T-cell (primary cell): Measurements from ENCODE around the gene RAB11FIP4. TPM values are rescaled to one million over a fixed set of nuclear protein-coding genes. Genes with fewer than 3 reads are reported as not detected.
A peak's percentile ranks its signal among the peaks of the same experiment; 100 is the strongest.

ENCODE experiments used
- ATAC-seq, 4 experiments: fragments of 200-7000 bp in 3 of 4; fragments of 150-1000 bp in 1 of 4; cut with Tn5 transposase; replicated peaks in 1 of 4; 1 replicate in 3 of 4; 2 replicates in 1 of 4; pipeline ENCODE4 v1.10.0; 2021; ENCODE audit warnings: moderate library complexity in 3 of 4, mild to moderate bottlenecking in 2 of 4, moderate number of reproducible peaks in 1 of 4
- CTCF ChIA-PET, 2 donors: fragments of 300-600 bp; sonication (Branson Sonifier 250); formaldehyde crosslinking; loops; one replicate each; lab custom pipeline; 2022; ENCODE audit warnings: antibody characterized with exemption in 2 of 2; lab: Charles Lee
- POLR2A ChIA-PET, 2 donors: fragments of 300-600 bp; sonication (Branson Sonifier 250); formaldehyde crosslinking; loops; one replicate each; lab custom pipeline; 2022; ENCODE audit warnings: antibody characterized with exemption in 2 of 2; lab: Charles Lee
- DNase-seq, 35 experiments: peaks; one replicate each; pipeline versions ENCODE4 v3.0.0 to v3.0.0-alpha.2; 2013 to 2023
- H3K27ac ChIP-seq: one replicate; pipeline ENCODE4 v1.5.1; 2013; ENCODE audit warnings: low read length
- H3K27me3 ChIP-seq, 2 experiments: replicated peaks in 1 of 2; 1 replicate in 1 of 2; 2 replicates in 1 of 2; pipeline versions ENCODE4 v1.6.1 to v1.7.0; 2013; ENCODE audit warnings: low read length in 1 of 2, mixed read lengths in 1 of 2; ENCODE audit not compliant: control insufficient read depth in 2 of 2, insufficient read depth in 2 of 2; ENCODE audit errors: extremely low read depth in 1 of 2
- H3K36me3 ChIP-seq, 2 donors: 1 replicate in 1 of 2; 2 replicates in 1 of 2; pipeline versions ENCODE4 v1.6.1 to v1.7.0; 2013; ENCODE audit warnings: low read length in 1 of 2; ENCODE audit not compliant: control insufficient read depth in 2 of 2, insufficient read depth in 1 of 2; ENCODE audit errors: extremely low read depth in 1 of 2
- H3K4me1 ChIP-seq, 2 experiments: 1 replicate in 1 of 2; 2 replicates in 1 of 2; pipeline versions ENCODE4 v1.6.1 to v1.7.0; 2013; ENCODE audit warnings: low read length in 2 of 2, mixed read lengths in 1 of 2; ENCODE audit not compliant: insufficient read depth in 2 of 2, control insufficient read depth in 1 of 2; ENCODE audit errors: extremely low read depth in 1 of 2
- H3K4me3 ChIP-seq, 2 donors: 1 replicate in 1 of 2; 2 replicates in 1 of 2; pipeline versions ENCODE4 v1.5.1 to v1.7.0; 2013; ENCODE audit warnings: mild to moderate bottlenecking in 2 of 2, low read length in 1 of 2, moderate library complexity in 1 of 2; ENCODE audit not compliant: control insufficient read depth in 1 of 2; ENCODE audit errors: extremely low read depth in 1 of 2
- H3K9me3 ChIP-seq: 2 replicates; pipeline ENCODE4 v1.7.0; 2013
- H3K27ac Mint-ChIP-seq, 2 donors: one replicate each; pipeline ENCODE4 v1.8.0; 2020 to 2021; ENCODE audit warnings: mild to moderate bottlenecking in 2 of 2, mixed read lengths in 2 of 2
- H3K27me3 Mint-ChIP-seq, 2 donors: one replicate each; pipeline ENCODE4 v1.8.0; 2021 to 2022; ENCODE audit warnings: mixed read lengths in 2 of 2
- H3K36me3 Mint-ChIP-seq: one replicate; pipeline ENCODE4 v1.8.0; 2021; ENCODE audit warnings: mixed read lengths
- H3K4me1 Mint-ChIP-seq, 3 donors: one replicate each; pipeline ENCODE4 v1.8.0; 2020 to 2022; ENCODE audit warnings: mixed read lengths in 3 of 3, mild to moderate bottlenecking in 1 of 3
- H3K4me3 Mint-ChIP-seq, 3 donors: one replicate each; pipeline ENCODE4 v1.8.0; 2020 to 2022; ENCODE audit warnings: mild to moderate bottlenecking in 3 of 3, mixed read lengths in 3 of 3, moderate library complexity in 3 of 3
- H3K9me3 Mint-ChIP-seq, 3 donors: one replicate each; pipeline ENCODE4 v1.8.0; 2020 to 2022; ENCODE audit warnings: mixed read lengths in 3 of 3
- WGBS: methylation state at CpG from one replicate; pipeline ENCODE4 v1.1.5; 2013; ENCODE audit warnings: missing lambda C conversion rate; ENCODE audit not compliant: insufficient coverage; 5-methylcytosine and 5-hydroxymethylcytosine counted together
- total RNA-seq, 35 experiments: library from RNA in 6 of 35; stranded (reverse) in 6 of 35; fragments of 120-200 nt in 1 of 35; gene quantifications; one replicate each; pipeline versions ENCODE4 v1.2.1 to v1.2.4 and lab custom pipeline; 2013 to 2026

RAB11FIP4 gene
- total RNA-seq, 5 donors from 2014 or later (not counting 1 experiment from before 2014, with no cell fraction given): 45.6 to 72.6 (median 50.1) TPM

DNA sequence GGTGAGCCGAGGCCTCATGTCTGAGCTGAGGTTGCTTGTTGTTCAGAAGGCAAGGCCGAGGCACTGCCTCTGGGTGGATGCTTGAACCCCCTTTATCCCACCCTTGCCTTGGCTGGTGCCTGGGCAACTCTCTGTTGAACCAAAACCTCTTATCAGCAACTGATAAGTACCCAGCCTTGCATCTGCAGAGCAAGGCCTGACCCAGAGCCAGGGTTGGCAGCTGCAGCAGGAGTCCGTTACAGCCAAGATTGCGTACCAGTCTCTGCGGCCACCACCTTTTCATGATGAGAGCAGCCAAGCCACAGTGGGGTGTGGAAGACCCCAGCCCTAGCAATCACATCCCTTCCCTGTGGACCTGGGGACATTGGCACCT is 118.3 kb downstream of the RAB11FIP4 start:
- no peaks in the 10 kb centered on the region for H3K9me3 ChIP-seq
- Mint-ChIP-seq H3K27me3 (no peaks in the 10 kb centered on the region), H3K27ac (peak overlapping the region; percentile 100), H3K36me3 (no peaks in the 10 kb centered on the region), H3K4me1 (peaks cover 72 to 77% (median 74%) of the 10 kb centered on the region in 3 donors), H3K9me3 (no peaks in the 10 kb centered on the region), H3K4me3 (peak overlapping the region; percentile 83 to 90 (median 84))
- peak overlapping the region; percentile 83 for H3K27ac ChIP-seq
- peaks cover 0 to 8% of the 10 kb centered on the region in 2 donors for H3K36me3 ChIP-seq
- ChIA-PET CTCF (interaction anchor here (1.0 to 3.7 kb wide), 4 partner anchors 15 to 121 kb away, joined by 3 to 33 read pairs (median 12); no protein-coding TSS in a partner anchor), POLR2A (interaction anchor here (0.6 to 3.2 kb wide), 3 partner anchors 8 to 380 kb away, joined by 5 to 18 read pairs (median 7); no protein-coding TSS in a partner anchor)
- ATAC-seq (no peak), DNase-seq (no peak)
- H3K27me3 ChIP-seq: no peaks in the 10 kb centered on the region
- 96% methylated on average over 3 of the region's 5 CpGs for WGBS
- H3K4me3 ChIP-seq: peak overlapping the region; percentile 44 to 64
- peaks cover 35 to 81% of the 10 kb centered on the region in 2 experiments for H3K4me1 ChIP-seq

DNA sequence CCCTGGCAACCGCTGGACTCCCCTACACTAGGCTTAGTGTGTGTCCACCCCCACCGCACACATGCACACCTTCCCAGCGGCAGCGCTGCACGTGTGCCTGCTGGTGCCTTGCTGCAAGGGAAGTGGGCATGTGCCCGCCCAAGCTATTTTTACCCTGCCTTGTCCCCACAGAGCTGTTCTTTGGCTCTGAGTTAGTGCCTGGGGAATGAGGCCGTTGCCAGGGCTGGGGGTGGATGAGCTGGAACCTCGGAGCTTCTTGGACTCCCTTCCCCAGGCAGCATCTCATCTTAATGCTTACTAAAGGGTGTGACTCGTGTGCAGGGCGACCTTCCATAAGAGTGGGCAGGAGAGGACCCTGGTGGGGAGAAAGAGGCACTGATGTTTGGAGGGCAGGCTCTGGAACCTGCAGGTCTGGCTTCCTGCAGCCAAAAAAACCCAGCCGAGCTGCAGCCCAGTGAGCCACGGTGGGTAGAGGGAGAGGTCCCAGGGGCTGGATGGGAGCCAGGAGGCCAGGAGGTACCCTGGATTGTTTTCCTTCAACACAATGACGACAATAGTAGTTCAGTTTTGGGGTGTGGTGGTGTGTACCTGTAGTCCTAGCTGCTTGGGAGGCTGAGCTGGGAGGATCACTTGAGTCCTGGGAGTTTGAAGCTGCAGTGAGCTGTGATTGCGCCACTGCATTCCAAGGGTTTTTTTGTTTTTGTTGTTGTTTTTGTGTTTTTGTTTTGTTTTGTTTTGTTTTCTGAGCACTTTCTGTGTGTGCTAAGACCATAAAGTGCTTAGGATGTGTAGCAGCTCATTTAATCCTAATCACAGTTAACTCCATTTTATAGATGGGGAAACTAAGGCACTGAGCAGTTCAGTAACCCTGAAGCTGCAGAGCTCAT is 119.1 kb downstream of the RAB11FIP4 start:
- no peaks in the 10 kb centered on the region for H3K36me3 Mint-ChIP-seq
- H3K27ac ChIP-seq: peak overlapping the region; percentile 83
- H3K4me1 Mint-ChIP-seq: peaks cover 71 to 80% (median 78%) of the 10 kb centered on the region in 3 donors
- H3K27me3 ChIP-seq: no peaks in the 10 kb centered on the region
- H3K4me3 ChIP-seq: peak overlapping the region; percentile 44 to 64
- H3K36me3 ChIP-seq: peaks cover 0 to 8% of the 10 kb centered on the region in 2 donors
- H3K27me3 Mint-ChIP-seq: no peaks in the 10 kb centered on the region
- 42% methylated on average over 4 of the region's 14 CpGs for WGBS
- peak in 4 of 35 experiments; percentile 26 to 43 (median 34) for DNase-seq
- ATAC-seq: no peak
- H3K4me3 Mint-ChIP-seq: peak overlapping the region; percentile 83 to 90 (median 84)
- peak overlapping the region; percentile 100 for H3K27ac Mint-ChIP-seq
- ChIA-PET CTCF (interaction anchor here (0.8 to 3.7 kb wide), 6 partner anchors 15 to 75 kb away, joined by 3 to 33 read pairs (median 4); no protein-coding TSS in a partner anchor), POLR2A (interaction anchor here (0.6 to 3.2 kb wide), 3 partner anchors 7 to 217 kb away, joined by 3 to 18 read pairs (median 7); no protein-coding TSS in a partner anchor)
- no peaks in the 10 kb centered on the region for H3K9me3 ChIP-seq
- peaks cover 35 to 86% of the 10 kb centered on the region in 2 experiments for H3K4me1 ChIP-seq
- no peaks in the 10 kb centered on the region for H3K9me3 Mint-ChIP-seq

DNA sequence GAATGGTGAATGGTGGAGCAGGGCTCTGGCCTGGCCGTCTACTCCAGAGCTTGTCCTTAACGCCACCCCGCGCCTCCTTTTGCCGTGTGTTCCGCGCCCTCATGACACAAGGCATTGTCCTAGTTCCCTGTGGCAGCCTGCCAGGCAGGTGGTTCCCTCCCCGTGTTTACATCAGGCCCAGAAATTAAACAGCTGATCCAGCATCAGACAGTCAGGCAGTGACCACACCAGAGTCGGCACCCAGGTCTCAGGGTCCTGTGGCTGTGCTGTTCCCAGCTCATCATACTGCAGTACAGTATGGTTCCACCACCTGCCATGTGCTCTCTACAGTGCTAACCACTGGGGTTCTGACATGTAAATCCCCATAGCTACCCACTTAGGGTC is 119.7 kb downstream of the RAB11FIP4 start:
- Histone ChIP-seq H3K4me3 (no peak overlapping the region), H3K27me3 (no peaks in the 10 kb centered on the region), H3K9me3 (no peaks in the 10 kb centered on the region), H3K4me1 (peaks cover 35 to 89% of the 10 kb centered on the region in 2 experiments), H3K36me3 (peaks cover 0 to 8% of the 10 kb centered on the region in 2 donors), H3K27ac (peak overlapping the region; percentile 83)
- ChIA-PET POLR2A (interaction anchor here (0.6 to 3.2 kb wide), 2 partner anchors 23 to 216 kb away, joined by 3 to 18 read pairs; no protein-coding TSS in a partner anchor), CTCF (interaction anchor here (0.8 to 3.7 kb wide), 4 partner anchors 14 to 72 kb away, joined by 3 to 21 read pairs (median 4); no protein-coding TSS in a partner anchor)
- ATAC-seq (no peak), DNase-seq (no peak)
- H3K27ac Mint-ChIP-seq: peak overlapping the region; percentile 100
- 86% methylated on average over 9 of the region's 9 CpGs for WGBS
- no peaks in the 10 kb centered on the region for H3K27me3 Mint-ChIP-seq
- no peaks in the 10 kb centered on the region for H3K36me3 Mint-ChIP-seq
- peaks cover 71 to 84% (median 80%) of the 10 kb centered on the region in 3 donors for H3K4me1 Mint-ChIP-seq
- no peaks in the 10 kb centered on the region for H3K9me3 Mint-ChIP-seq
- H3K4me3 Mint-ChIP-seq: peak overlapping the region in 2 of 3 donors; percentile 17 to 83

DNA sequence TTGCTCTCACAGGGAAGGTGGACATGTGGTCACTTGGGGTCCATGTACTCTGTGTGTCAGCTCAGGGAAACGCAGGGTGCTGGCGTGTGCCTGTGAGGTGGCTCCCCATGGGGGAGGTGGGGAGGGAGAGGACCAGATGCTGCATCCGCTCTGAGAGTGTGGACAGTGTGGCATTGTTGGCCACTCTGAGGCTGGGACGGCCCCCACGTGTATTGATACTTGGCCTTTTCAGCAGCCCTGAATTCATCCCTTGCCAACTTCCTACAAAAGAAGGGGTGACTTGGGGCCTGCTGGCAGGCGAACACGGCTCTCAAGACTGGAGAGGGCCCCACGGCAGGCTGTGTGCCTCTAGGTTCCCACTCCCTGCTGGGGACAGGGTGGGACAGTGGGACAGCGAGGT is 120.1 kb downstream of the RAB11FIP4 start:
- no peaks in the 10 kb centered on the region for H3K36me3 Mint-ChIP-seq

DNA sequence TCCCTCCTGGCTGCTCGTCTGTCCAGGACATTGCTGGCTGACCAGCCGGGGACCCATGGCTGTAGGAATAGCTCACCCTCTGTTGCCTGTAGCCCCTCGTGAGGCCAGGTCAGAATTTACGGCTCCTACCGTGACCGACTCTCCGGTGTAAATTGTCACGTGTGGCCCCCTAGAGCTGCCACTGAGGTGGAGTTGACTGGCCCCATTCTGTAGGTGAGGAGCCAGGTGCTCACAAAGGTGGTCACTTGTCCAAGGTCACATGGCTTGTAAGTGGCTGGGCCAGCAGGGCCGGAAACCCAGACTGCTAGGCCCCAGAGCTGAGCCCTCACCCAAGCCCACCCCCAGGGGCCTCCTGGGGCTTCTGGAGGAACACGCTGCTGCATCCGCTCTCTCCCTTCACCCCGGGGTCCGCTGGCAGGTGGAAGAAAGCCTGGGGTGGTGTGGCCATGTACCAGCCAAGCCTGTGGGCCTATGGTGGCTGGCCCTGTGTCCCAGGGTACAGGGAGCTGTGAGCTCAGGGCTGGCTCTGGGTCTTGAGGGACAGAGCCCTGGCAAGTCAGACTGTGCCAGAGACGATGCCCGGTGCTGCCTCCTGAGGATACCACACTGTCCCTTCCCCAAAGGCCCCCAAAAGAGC is 120.7 kb downstream of the RAB11FIP4 start:
- DNase-seq (no peak), ATAC-seq (no peak)
- peaks cover 0 to 8% of the 10 kb centered on the region in 2 donors for H3K36me3 ChIP-seq
- peaks cover 35 to 89% of the 10 kb centered on the region in 2 experiments for H3K4me1 ChIP-seq
- ChIA-PET CTCF (interaction anchor here in 1 of 2 donors (0.5 kb wide), 1 partner anchor 935 kb away, joined by 3 read pairs; no protein-coding TSS in a partner anchor), POLR2A (no interaction called here)
- Mint-ChIP-seq H3K4me3 (no peak overlapping the region), H3K36me3 (no peaks in the 10 kb centered on the region), H3K4me1 (peaks cover 68 to 78% (median 77%) of the 10 kb centered on the region in 3 donors), H3K27ac (peak overlapping the region; percentile 77 to 100), H3K9me3 (no peaks in the 10 kb centered on the region), H3K27me3 (no peaks in the 10 kb centered on the region)
- H3K9me3 ChIP-seq: no peaks in the 10 kb centered on the region
- H3K27ac ChIP-seq: peak overlapping the region; percentile 83
- WGBS: 90% methylated on average over 13 of the region's 15 CpGs
- H3K27me3 ChIP-seq: no peaks in the 10 kb centered on the region
- H3K4me3 ChIP-seq: no peak overlapping the region

More for the DNA sequence above, 120.1 kb downstream of the RAB11FIP4 start:
- ATAC-seq (no peak), DNase-seq (no peak)
- Histone ChIP-seq H3K9me3 (no peaks in the 10 kb centered on the region), H3K27ac (peak overlapping the region; percentile 83), H3K4me3 (no peak overlapping the region), H3K36me3 (peaks cover 0 to 8% of the 10 kb centered on the region in 2 donors), H3K27me3 (no peaks in the 10 kb centered on the region), H3K4me1 (peaks cover 35 to 90% of the 10 kb centered on the region in 2 experiments)
- ChIA-PET POLR2A (interaction anchor here in 1 of 2 donors (0.6 kb wide), 1 partner anchor 216 kb away, joined by 3 read pairs; no protein-coding TSS in a partner anchor), CTCF (interaction anchor here (0.5 to 3.7 kb wide), 4 partner anchors 14 to 936 kb away, joined by 3 to 21 read pairs (median 4); no protein-coding TSS in a partner anchor)
- WGBS: 91% methylated on average over 6 of the region's 9 CpGs
- Mint-ChIP-seq H3K27ac (peak overlapping the region; percentile 100), H3K9me3 (no peaks in the 10 kb centered on the region), H3K4me1 (peaks cover 71 to 83% (median 79%) of the 10 kb centered on the region in 3 donors), H3K4me3 (peak overlapping the region in 1 of 3 donors; percentile 83), H3K27me3 (no peaks in the 10 kb centered on the region)
